Epithelial cell of prostate (primary cell): ENCODE data around the gene EVPLL.
"Not testable (repeated sequence)": the region's sequence is repeated elsewhere in the genome, so short reads cannot be mapped to it uniquely, and the experiment has no call there.

Experiments
- DNase-seq: peaks from one replicate; pipeline ENCODE4 v3.0.0-alpha.2; 2011; ENCODE audit warnings: low read depth, low spot score
- H3K27ac ChIP-seq: fragments of 450-650 bp; 2 replicates; pipeline ENCODE4 v1.5.1; 2017; ENCODE audit warnings: mild to moderate bottlenecking

The EVPLL gene

GRCh38 chr17:18377437-18378204 lies at the start of gene EVPLL:
Gene EVPLL, plus strand, starts transcription at chr17:18377778. Its CDS starts 3,160 bp downstream, at chr17:18380938.
- DNase-seq: peak; percentile 91
- H3K27ac ChIP-seq: peak within 1 kb of the TSS; percentile 66

DNA sequence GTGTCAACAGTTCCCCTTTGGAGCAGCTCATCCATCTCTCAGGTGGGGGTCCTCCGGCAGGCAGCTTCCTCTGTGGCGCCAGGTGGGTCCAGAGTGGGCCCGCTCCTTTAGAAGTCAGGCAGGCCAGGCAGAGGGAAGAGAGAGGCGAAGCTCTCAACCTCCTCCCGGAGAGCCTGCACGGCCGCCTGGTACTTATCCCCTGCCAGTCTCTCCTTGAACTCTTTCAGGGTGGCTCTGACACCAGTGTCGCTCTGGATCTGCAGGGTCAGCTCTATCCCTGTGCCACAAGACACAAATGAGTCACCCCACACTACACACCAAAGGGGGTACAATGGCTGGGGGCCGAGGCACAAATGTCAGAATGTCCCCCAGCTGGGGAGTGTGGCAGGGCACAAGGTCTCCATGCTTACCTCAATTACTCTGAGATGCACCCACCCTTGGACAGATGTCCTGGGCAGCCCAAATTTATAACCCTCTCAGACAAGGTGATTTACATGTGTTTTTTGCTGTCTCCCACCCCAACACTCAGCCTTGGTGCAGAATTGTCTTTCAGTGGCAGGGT lies 48.9 kb upstream of the EVPLL start:
- DNase-seq: no peak
- no peak overlapping the region for H3K27ac ChIP-seq

DNA sequence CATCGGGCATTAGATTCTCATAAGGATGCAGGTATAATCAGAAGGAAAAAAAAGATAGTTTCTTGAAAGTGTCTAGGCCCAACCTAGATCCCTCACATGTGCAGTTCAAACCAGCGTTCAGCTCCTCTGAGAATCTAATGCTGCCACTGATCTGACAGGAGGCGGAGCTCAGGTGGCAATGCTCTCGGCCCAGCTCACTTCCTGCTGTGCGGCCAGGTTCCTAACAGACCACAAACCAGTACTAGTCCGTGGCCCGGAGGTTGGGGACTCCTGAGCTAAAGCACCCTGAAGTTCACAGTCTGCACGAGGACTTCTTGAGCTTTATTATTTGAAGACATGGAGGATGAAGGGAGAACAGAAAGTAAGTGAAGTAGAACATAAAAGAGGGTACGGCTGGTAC lies 45.7 kb upstream of the EVPLL start:
- DNase-seq: no peak
- no peak overlapping the region for H3K27ac ChIP-seq

DNA sequence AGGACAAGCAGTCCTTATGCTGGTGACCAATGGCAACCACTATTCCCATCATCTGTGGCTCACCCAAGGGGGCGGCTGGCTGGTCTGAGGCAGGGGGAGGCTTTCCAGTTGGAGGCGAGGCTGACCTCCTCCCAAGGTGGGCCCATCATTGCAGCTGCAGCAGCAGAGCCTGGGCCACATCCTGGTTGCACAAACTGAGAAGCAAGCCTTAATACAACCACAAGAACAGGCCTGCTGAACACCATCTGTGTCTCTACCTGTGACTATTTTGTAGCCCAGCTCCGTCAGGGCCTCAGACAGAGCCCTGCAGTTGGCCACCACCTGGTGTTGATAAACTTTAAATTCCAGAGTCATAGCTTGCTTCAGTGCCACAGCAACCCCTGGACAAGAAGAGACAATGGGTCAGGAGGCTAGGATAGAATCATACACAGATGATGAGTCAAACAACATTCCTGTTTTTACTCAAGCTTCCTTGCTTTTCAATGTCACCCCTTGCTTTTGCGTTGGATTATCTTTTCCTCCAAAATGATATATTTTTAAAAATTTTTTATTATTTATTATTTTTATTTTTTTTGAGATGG lies 44.6 kb upstream of the EVPLL start:
- DNase-seq: no peak

GRCh38 chr17:18338158-18338557 lies 39.4 kb upstream of the EVPLL start:
- not testable (repeated sequence) for H3K27ac ChIP-seq, DNase-seq

More for the DNA sequence above, 44.6 kb upstream of the EVPLL start:
- no peak overlapping the region for H3K27ac ChIP-seq

GRCh38 chr17:18339933-18340332 lies 37.6 kb upstream of the EVPLL start:
- no peak overlapping the region for H3K27ac ChIP-seq
- DNase-seq: no peak

- no peak overlapping the region for H3K27ac ChIP-seq
- no peak for DNase-seq
These were observed 33.6 kb upstream of the EVPLL start for GRCh38 chr17:18344021-18344420.

- no peak overlapping the region for H3K27ac ChIP-seq
- DNase-seq: no peak
These were observed 24.0 kb upstream of the EVPLL start for GRCh38 chr17:18353541-18353940.

DNA sequence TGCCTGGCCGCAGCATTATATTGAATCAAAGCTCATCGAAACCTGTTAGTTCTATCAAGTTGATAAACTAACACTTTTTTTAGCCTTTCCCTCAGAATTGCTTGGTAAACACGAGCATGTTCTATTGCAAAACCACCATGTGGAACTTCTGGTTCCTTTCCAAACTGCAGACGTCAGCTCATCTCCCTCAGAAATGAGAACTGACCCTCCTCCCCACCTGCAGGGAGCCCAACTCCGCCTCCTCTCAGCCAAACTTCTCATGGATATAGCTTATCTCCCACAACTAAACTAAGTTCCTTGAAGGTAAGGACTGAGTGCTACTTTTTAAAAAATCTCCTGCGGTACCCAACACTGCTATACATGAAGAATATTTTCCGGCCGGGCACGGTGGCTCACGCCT lies 21.0 kb upstream of the EVPLL start:
- no peak overlapping the region for H3K27ac ChIP-seq
- DNase-seq: no peak

DNA sequence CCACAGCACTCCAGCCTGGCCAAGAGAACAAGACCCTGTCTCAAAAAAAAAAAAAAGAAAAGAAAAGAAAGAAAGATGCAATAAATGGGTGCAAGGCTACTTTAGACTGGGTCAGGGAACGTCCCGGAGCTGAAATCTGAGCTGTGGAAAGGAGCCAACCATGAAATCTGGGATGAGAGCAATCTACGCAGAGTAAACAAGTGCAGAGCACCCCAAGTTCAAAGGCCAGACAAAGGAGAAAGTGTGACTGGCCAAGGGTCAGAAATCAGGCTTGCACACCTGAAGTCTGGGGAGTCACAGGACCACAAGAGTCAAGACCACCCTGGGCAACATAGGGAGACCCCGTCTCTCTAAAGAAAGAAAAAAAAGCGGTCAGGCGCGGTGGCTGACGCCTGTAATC lies 17.1 kb upstream of the EVPLL start:
- DNase-seq: no peak
- H3K27ac ChIP-seq: no peak overlapping the region

DNA sequence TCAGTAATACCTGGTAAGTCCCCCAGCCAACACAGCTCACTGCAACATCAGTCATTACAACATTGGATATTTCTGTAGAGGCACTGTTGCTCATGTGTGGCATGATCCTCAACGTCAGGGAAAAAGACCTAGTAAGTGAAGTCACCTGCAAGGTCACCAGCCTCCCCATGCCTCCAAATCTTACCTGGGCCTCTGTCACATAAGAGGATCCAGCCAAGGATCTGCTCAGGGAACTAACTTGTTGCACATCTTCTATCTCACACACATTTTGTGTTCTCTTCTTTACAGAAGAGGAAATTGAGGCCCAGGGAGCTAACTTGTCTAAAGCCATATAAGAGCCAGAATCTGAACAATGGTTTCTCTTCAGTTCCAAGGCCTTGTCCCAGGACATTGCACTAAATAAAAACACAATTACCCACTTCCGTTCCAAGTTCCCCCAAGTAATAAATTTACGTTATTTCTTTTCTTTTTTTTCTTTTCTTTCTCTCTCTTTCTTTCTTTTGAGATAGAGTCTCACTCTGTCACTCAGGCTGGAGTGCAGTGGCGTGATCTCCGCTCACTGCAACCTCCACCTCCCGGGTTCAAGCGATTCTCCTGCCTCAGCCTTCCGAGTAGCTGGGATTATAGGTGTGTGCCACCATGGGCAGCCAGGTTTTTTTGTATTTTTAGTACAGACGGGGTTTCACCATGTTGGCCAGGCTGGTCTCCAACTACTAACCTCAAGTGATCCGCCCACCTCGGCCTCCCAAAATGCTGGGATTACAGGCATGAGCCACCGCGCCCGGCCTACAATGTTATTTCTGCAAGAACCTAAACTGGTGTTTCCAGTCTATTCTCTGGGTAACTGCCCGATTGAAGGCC lies 15.5 kb upstream of the EVPLL start:
- DNase-seq: no peak
- H3K27ac ChIP-seq: peak overlapping the region; percentile 43

DNA sequence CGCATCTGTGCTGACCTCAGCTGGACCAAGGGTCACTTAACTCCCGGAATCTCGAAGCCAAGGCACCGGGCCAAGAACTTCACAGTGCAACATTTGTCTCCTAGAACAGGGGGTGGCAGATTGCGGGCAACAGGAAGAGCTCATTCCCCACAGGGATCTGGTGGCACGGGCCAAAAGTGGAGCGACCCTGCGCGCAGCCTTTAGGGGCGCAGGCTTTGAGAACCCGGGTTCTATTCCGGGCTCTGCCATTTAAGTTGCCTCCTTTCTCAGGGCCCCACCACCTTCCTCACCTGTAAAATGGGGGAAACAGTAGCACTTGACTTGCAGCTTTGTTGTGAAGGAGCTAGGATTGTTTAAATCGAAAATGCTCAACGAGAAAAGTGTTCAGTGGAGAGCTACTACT lies 14.9 kb upstream of the EVPLL start:
- DNase-seq: no peak

GRCh38 chr17:18363101-18364049 lies 14.2 kb upstream of the EVPLL start, which contains the start of gene SHMT1:
Gene SHMT1, minus strand, starts transcription at chr17:18363550. Its CDS starts 7,569 bp downstream, at chr17:18355981.
- peak; percentile 34 for DNase-seq
- peak within 1 kb of the TSS; percentile 43 for H3K27ac ChIP-seq

More for the DNA sequence above, 14.9 kb upstream of the EVPLL start:
- peak overlapping the region; percentile 43 for H3K27ac ChIP-seq

DNA sequence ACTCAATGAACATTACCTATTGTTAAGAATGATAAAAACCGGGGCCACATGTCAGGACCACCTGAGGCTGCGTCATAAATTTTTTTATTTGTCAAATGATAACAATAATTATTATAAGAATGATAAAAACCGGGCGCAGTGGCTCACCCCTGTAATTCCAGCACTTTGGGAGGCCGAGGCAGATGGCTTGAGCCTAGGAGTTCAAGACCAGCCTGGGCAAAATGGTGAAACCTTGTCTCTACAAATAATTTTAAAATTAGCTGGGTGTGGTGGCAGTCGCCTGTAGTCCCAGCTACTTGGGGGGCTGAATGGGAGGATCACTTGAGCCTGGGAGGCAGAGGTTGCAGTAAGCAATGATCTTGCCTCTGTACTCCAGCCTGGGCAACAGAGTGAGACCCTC lies 13.4 kb upstream of the EVPLL start:
- no peak for DNase-seq
- no peak overlapping the region for H3K27ac ChIP-seq

DNA sequence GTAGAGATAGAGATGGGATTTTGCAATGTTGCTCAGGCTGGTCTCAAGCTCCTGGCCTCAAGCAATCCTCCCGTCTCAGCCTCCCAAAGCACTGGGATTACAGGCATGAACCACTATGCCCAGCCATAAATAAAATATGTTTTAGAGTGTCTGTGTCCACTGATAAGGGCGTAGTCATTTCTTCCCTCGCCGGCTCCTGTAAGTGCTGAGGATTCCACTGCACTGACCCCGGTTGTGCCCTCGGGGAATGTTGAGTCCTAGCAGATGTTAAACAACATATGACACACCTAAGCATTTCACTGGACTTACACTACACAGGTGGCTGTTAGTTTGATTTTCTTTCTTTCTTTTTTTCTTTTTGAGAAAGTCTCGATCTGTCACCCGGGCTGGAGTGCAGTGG lies 8.6 kb upstream of the EVPLL start:
- H3K27ac ChIP-seq: peak overlapping the region; percentile 40
- DNase-seq: peak; percentile 6

DNA sequence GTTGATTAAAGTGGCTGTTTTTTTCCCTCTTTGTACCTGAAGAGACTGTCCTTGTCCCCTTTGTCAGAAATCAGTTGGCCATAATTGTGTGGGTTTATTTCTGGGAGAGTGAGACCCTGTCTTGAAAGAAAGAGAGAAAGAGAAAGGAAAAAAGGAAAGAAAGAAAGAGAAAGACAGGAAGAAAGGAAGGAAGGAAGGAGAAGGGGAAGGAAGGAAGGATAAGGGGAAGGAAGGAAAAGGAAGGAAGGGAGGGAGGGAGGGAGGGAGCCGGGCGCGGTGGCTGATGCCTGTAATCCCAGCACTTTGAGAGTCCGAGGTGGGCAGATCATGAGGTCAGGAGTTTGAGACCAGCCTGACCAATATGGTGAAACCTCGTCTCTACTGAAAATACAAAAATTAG lies 6.8 kb upstream of the EVPLL start:
- no peak for DNase-seq
- no peak overlapping the region for H3K27ac ChIP-seq

DNA sequence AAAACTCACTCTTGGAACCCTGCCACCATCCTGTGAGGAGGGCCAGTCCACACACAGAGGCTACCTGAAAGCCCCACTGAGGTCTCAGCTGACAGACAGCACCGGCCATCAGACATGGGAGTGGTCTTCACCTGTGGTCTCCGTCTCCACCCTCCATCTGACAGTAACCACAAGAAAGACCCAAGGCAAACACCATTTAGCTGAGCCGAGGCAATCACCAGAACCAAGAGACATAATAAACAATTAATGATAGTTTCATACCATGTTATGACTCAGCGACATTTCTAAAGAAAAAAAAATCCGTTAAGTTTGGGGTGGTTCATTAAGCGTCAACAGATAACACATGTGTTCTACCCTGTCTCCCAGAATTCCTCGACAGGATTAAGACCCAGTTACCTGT lies 6.1 kb upstream of the EVPLL start:
- no peak for DNase-seq
- no peak overlapping the region for H3K27ac ChIP-seq

DNA sequence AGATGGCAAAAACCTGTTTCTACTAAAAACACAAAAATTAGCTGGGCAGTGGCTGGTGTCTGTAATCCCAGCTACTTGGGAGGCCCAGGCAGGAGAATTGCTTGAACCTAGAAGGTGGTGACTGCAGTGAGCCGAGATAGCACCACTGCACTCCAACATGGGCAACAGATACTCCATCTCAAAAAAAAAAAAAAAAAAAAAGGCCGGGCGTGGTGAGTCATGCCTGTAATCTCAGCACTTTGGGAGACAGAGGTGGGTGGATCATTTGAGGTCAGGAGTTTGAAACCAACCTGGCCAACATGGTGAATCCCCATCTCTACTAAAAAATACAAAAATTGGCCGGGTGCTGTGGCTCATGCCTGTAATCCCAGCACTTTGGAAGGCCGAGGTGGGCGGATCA lies 4.4 kb upstream of the EVPLL start:
- DNase-seq, H3K27ac ChIP-seq: not testable (repeated sequence)

GRCh38 chr17:18374216-18374615 lies 3.4 kb upstream of the EVPLL start:
- DNase-seq: no peak
- H3K27ac ChIP-seq: no peak overlapping the region

DNA sequence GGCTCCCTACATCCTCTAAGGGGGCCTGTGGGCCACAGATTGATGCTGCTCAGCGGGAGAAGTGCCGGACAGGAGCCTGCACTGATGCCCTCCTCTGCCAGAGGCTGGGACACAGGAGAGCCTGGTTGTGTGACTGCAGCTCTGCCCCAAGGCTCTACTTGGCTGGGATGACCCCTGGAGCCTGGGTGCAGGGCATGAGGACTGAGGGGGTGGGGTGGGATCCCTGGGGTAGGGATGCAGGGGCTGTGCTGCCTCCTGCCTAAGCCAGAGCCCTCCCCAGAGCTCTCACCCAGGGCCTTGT lies 577 bp downstream of the EVPLL start:
- no peak for DNase-seq
- peak overlapping the region; percentile 66 for H3K27ac ChIP-seq
